ENCODE measurements around the gene P2RX5. TPM values are rescaled to one million over a fixed set of nuclear protein-coding genes. Genes with fewer than 3 reads are reported as not detected.

P2RX5 gene
- total and polyA plus RNA-seq, 2 experiments from 2014 or later: not detected

DNA sequence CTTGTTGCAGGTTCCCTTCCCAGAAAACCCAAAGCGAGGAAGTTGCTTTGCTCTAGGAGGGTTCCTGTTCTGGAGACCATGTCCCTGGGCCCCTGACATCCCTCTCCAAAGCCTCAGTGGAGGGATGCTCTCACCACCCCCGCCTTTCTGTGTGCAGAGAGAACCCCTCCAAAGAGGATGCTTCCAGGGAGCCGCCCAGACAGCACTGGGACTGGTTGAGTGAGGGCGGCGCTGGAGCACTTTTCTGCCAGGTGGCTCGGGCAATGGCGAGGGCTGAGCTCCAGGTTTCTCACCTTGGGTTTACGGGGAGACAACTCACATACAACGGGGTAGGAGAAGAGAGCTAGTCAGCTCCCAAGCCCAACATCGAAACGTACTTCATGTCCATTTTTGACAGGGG is 20.1 kb downstream of the P2RX5 start:
- no peak for DNase-seq (ENCODE audit: low spot score)
- Histone ChIP-seq H3K36me3 (replicated peaks; ENCODE audit: insufficient read depth, low read depth) (no peaks in the 10 kb centered on the region), H3K4me1 (ENCODE audit: insufficient read depth) (no peaks in the 10 kb centered on the region), H4K20me1 (ENCODE audit: insufficient read depth, poor library complexity, severe bottlenecking) (no peaks in the 10 kb centered on the region), H3K4me2 (no peak overlapping the region), H3K9me2 (replicated peaks; ENCODE audit: insufficient read depth) (no peaks in the 10 kb centered on the region), H3K79me2 (peaks cover 7% of the 10 kb centered on the region), H3K4me3 (no peak overlapping the region), H3K27me3 (no peaks in the 10 kb centered on the region), H3K27ac (no peak overlapping the region), H2AFZ (no peak overlapping the region), H3K9me3 (ENCODE audit: low read depth) (no peaks in the 10 kb centered on the region)
- TF ChIP-seq, protein P1, sequence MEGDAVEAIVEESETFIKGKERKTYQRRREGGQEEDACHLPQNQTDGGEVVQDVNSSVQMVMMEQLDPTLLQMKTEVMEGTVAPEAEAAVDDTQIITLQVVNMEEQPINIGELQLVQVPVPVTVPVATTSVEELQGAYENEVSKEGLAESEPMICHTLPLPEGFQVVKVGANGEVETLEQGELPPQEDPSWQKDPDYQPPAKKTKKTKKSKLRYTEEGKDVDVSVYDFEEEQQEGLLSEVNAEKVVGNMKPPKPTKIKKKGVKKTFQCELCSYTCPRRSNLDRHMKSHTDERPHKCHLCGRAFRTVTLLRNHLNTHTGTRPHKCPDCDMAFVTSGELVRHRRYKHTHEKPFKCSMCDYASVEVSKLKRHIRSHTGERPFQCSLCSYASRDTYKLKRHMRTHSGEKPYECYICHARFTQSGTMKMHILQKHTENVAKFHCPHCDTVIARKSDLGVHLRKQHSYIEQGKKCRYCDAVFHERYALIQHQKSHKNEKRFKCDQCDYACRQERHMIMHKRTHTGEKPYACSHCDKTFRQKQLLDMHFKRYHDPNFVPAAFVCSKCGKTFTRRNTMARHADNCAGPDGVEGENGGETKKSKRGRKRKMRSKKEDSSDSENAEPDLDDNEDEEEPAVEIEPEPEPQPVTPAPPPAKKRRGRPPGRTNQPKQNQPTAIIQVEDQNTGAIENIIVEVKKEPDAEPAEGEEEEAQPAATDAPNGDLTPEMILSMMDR (IDR thresholded peaks at IDR 0.05; ENCODE audit: poor library complexity): no peak
- no peak for TF ChIP-seq EZH2phosphoT487 (IDR thresholded peaks at IDR 0.05; ENCODE audit: low read depth, severe bottlenecking, unreplicated experiment)
- no peak for TF ChIP-seq EZH2 (IDR thresholded peaks at IDR 0.05; ENCODE audit: borderline replicate concordance)
- WGBS (ENCODE audit: low lambda C conversion rate, missing lambda C conversion rate): 85% methylated on average over 10 of the region's 11 CpGs

DNA sequence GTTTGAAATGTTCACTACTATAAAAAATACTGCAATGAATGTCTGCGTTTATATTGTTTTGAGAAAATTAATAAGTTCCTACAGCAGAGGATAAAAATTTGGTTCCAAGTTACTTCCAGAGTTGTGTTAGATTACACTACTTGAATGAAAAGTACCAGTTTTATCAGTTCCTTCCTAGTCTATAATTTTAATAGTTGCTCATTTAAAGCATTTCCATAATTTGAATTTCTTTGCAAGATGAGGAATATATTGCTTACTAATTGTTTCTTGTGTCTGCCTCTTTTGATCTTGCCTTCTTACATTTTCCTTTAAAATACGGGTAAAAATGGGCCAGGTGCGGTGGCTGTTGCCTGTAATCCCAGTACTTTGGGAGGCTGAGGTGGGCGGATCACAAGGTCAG is 23.4 kb downstream of the P2RX5 start:
- WGBS (ENCODE audit: low lambda C conversion rate, missing lambda C conversion rate): 95% methylated on average over 4 of the region's 4 CpGs
- H3K9me2 ChIP-seq (replicated peaks; ENCODE audit: insufficient read depth): no peaks in the 10 kb centered on the region
- peaks cover 8% of the 10 kb centered on the region for H4K20me1 ChIP-seq (ENCODE audit: insufficient read depth, poor library complexity, severe bottlenecking)
- H3K27me3 ChIP-seq: no peaks in the 10 kb centered on the region
- no peak for DNase-seq (ENCODE audit: low spot score)
- peaks cover 30% of the 10 kb centered on the region for H3K79me2 ChIP-seq
- no peak overlapping the region for H3K4me3 ChIP-seq
- H3K9me3 ChIP-seq (ENCODE audit: low read depth): no peaks in the 10 kb centered on the region
- H3K27ac ChIP-seq: no peak overlapping the region
- peaks cover 7% of the 10 kb centered on the region for H3K4me1 ChIP-seq (ENCODE audit: insufficient read depth)
- no peaks in the 10 kb centered on the region for H3K36me3 ChIP-seq (replicated peaks; ENCODE audit: insufficient read depth, low read depth)
- H2AFZ ChIP-seq: no peak overlapping the region
- no peak overlapping the region for H3K4me2 ChIP-seq
- TF ChIP-seq EZH2 (IDR thresholded peaks at IDR 0.05; ENCODE audit: borderline replicate concordance) (no peak), EZH2phosphoT487 (IDR thresholded peaks at IDR 0.05; ENCODE audit: low read depth, severe bottlenecking, unreplicated experiment) (no peak)
- TF ChIP-seq, protein P1 (IDR thresholded peaks at IDR 0.05; ENCODE audit: poor library complexity): no peak

DNA sequence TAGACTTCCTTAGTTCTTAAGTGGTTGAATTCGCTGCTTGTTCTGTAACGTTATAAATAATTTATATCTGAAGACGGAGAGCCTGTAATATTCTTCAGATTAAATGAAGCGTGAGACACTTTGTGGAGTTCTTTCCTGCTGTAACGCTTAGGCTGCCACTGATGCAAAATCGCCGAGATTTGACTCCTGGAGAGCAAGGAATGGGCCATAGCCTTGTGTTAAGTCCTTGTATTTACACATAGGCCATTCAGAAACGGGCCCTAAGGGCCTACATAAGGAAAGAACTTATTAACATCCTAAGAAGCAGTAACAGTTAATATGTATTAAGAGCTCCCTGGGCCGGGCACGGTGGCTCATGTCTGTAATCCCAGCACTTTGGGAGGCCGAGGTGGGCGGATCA is 26.4 kb downstream of the P2RX5 start:
- Histone ChIP-seq H3K36me3 (replicated peaks; ENCODE audit: insufficient read depth, low read depth) (no peaks in the 10 kb centered on the region), H3K27ac (peak overlapping the region; percentile 91)

More for the DNA sequence above, 26.4 kb downstream of the P2RX5 start:
- peak overlapping the region; percentile 93 for H3K4me2 ChIP-seq
- peak overlapping the region; percentile 74 for H3K4me3 ChIP-seq
- 49% methylated on average over 12 of the region's 12 CpGs for WGBS (ENCODE audit: low lambda C conversion rate, missing lambda C conversion rate)
- TF ChIP-seq, protein P1 (IDR thresholded peaks at IDR 0.05; ENCODE audit: poor library complexity): no peak
- TF ChIP-seq EZH2phosphoT487 (IDR thresholded peaks at IDR 0.05; ENCODE audit: low read depth, severe bottlenecking, unreplicated experiment) (no peak), EZH2 (IDR thresholded peaks at IDR 0.05; ENCODE audit: borderline replicate concordance) (no peak)
- no peaks in the 10 kb centered on the region for H3K9me3 ChIP-seq (ENCODE audit: low read depth)
- peaks cover 58% of the 10 kb centered on the region for H3K79me2 ChIP-seq
- H3K9me2 ChIP-seq (replicated peaks; ENCODE audit: insufficient read depth): no peaks in the 10 kb centered on the region
- peaks cover 31% of the 10 kb centered on the region for H4K20me1 ChIP-seq (ENCODE audit: insufficient read depth, poor library complexity, severe bottlenecking)
- H3K4me1 ChIP-seq (ENCODE audit: insufficient read depth): peaks cover 18% of the 10 kb centered on the region
- peak overlapping the region; percentile 61 for H2AFZ ChIP-seq
- no peaks in the 10 kb centered on the region for H3K27me3 ChIP-seq
- no peak for DNase-seq (ENCODE audit: low spot score)
